A549 (cell line): ENCODE data around the gene RRP8.

Experiments
- CHD4 ChIP-seq: fragments of 200-600 bp; sonication (generic); IDR thresholded peaks from 2 replicates; pipeline ENCODE4 v1.6.1; 2016; ENCODE audit warnings: antibody characterized with exemption, mild to moderate bottlenecking, borderline replicate concordance
- CTCF ChIP-seq: fragments of >200 bp; sonication (Bioruptor Twin); formaldehyde crosslinking; IDR thresholded peaks from 3 replicates; pipeline ENCODE4 v1.5.1; 2016
- PHF8 ChIP-seq: fragments of 200-600 bp; sonication (generic); IDR thresholded peaks from 2 replicates; pipeline ENCODE4 v1.6.1; 2016; ENCODE audit warnings: low read depth, mild to moderate bottlenecking, antibody characterized with exemption, moderate library complexity, borderline replicate concordance
- POLR2A ChIP-seq: IDR thresholded peaks from 2 replicates; pipeline ENCODE4 v1.6.1; 2012; ENCODE audit warnings: mild to moderate bottlenecking, low read length
- TF ChIP-seq, protein P1 (sequence below): fragments of 200-600 bp; sonication (generic); IDR thresholded peaks from 2 replicates; pipeline ENCODE4 v1.6.1; 2016; ENCODE audit warnings: antibody characterized with exemption, mild to moderate bottlenecking, moderate library complexity

DNA sequence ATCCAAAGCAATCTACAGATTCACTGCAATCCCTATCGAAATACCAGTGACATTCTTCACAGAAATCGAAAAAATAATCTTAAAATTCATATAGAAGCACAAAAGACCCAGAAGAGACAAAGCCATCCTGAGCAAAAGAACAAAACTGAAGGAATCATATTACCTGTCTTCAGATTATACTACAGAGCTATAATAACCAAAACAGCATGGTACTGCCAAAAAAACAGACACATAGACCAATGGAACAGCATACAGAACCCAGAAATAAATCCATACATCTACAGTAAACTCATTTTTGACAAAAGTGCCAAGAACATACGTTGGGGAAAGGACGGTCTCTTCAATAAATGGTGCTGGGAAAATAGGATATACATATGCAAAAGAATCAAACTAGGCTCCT lies 18.9 kb downstream of the RRP8 start:
- TF ChIP-seq CTCF (no peak), POLR2A (no peak), CHD4 (no peak), PHF8 (no peak)
- TF ChIP-seq, protein P1, sequence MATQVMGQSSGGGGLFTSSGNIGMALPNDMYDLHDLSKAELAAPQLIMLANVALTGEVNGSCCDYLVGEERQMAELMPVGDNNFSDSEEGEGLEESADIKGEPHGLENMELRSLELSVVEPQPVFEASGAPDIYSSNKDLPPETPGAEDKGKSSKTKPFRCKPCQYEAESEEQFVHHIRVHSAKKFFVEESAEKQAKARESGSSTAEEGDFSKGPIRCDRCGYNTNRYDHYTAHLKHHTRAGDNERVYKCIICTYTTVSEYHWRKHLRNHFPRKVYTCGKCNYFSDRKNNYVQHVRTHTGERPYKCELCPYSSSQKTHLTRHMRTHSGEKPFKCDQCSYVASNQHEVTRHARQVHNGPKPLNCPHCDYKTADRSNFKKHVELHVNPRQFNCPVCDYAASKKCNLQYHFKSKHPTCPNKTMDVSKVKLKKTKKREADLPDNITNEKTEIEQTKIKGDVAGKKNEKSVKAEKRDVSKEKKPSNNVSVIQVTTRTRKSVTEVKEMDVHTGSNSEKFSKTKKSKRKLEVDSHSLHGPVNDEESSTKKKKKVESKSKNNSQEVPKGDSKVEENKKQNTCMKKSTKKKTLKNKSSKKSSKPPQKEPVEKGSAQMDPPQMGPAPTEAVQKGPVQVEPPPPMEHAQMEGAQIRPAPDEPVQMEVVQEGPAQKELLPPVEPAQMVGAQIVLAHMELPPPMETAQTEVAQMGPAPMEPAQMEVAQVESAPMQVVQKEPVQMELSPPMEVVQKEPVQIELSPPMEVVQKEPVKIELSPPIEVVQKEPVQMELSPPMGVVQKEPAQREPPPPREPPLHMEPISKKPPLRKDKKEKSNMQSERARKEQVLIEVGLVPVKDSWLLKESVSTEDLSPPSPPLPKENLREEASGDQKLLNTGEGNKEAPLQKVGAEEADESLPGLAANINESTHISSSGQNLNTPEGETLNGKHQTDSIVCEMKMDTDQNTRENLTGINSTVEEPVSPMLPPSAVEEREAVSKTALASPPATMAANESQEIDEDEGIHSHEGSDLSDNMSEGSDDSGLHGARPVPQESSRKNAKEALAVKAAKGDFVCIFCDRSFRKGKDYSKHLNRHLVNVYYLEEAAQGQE = no peak
